Kidney (tissue), 14 donors: ENCODE results near the gene SHISA7. TPM values are rescaled to one million over a fixed set of nuclear protein-coding genes. Genes with fewer than 3 reads are reported as not detected.

Experiments
- DNase-seq, 5 donors: peaks; one replicate each; pipeline ENCODE4 v3.0.0-alpha.2; 2013 to 2020
- FAIRE-seq: peaks from 2 replicates; lab custom pipeline; 2012; peaks lifted over from hg19 to GRCh38; lab: Jason Lieb, UNC
- H3K27ac ChIP-seq, 2 donors: one replicate each; pipeline ENCODE4 v1.7.0; 2013; ENCODE audit warnings: low read depth in 2 of 2, low read length in 2 of 2, inconsistent platforms in 1 of 2
- H3K27me3 ChIP-seq: one replicate; pipeline ENCODE4 v1.7.1; 2013; ENCODE audit warnings: low read length, inconsistent platforms; ENCODE audit not compliant: control insufficient read depth, insufficient read depth
- H3K36me3 ChIP-seq, 3 donors: one replicate each; pipeline versions ENCODE4 v1.7.0 to v1.7.1; 2013; ENCODE audit warnings: low read length in 3 of 3, control low read depth in 1 of 3, inconsistent platforms in 1 of 3; ENCODE audit not compliant: insufficient read depth in 3 of 3, control insufficient read depth in 2 of 3
- H3K4me1 ChIP-seq, 3 donors: one replicate each; pipeline versions ENCODE4 v1.7.0 to v1.7.1; 2013; ENCODE audit warnings: low read length in 3 of 3, inconsistent platforms in 1 of 3, low read depth in 1 of 3; ENCODE audit not compliant: control insufficient read depth in 2 of 3, insufficient read depth in 2 of 3
- H3K4me3 ChIP-seq, 3 donors: one replicate each; pipeline versions ENCODE4 v1.7.0 to v1.8.1; 2013; ENCODE audit warnings: low read length in 3 of 3, control low read depth in 1 of 3, inconsistent platforms in 1 of 3
- H3K9ac ChIP-seq, 3 donors: one replicate each; pipeline versions ENCODE4 v1.7.0 to v1.7.1; 2013; ENCODE audit warnings: low read length in 3 of 3, control low read depth in 1 of 3, inconsistent platforms in 1 of 3
- H3K9me3 ChIP-seq, 3 donors: one replicate each; pipeline versions ENCODE4 v1.7.0 to v1.7.1; 2013; ENCODE audit warnings: low read length in 3 of 3, control low read depth in 1 of 3, inconsistent platforms in 1 of 3; ENCODE audit not compliant: control insufficient read depth in 2 of 3, insufficient read depth in 1 of 3
- CTCF ChIP-seq: IDR thresholded peaks from 3 replicates; pipeline ENCODE4 v1.5.1; 2012; ENCODE audit warnings: mild to moderate bottlenecking, moderate library complexity, borderline replicate concordance; ENCODE audit not compliant: insufficient read depth; ENCODE audit errors: extremely low read depth
- intact Hi-C: fragments of 100-400 bp; cut with DNase I; formaldehyde crosslinking; loops from one replicate; pipeline ENCODE4 v1.11.1; 2022
- polyA plus RNA-seq: library from polyadenylated mRNA; stranded (reverse); fragments of 350-450 nt; fragmentation: Illumina TruSeq; extraction: RNeasy Lipid Tissue Mini Kit (QIAGEN cat#74804); gene quantifications from one replicate; pipeline ENCODE4 v1.2.3, GENCODE V29; 2014; ENCODE audit warnings: low read depth, low replicate concordance; ENCODE audit not compliant: insufficient read depth
- total RNA-seq: library from RNA; stranded (reverse); fragmentation: NEBNext Ultra II Directional; extraction: Animal tissue kit (Norgen Biotek cat#: 25700); gene quantifications from one replicate; pipeline ENCODE4 v1.2.1, GENCODE V29; 2021
- donor health status: control.
- donor health status: control.
- donor health status: control.
- donor health status: control.
- donor health status: control.
- donor health status: DM: yes; HTN: yes; CAD: no.
- donor health status: Normal renal cell carcinoma (clear cell type).

SHISA7 gene
- total and polyA plus RNA-seq, 2 donors from 2014 or later: not detected

- Histone ChIP-seq H3K4me3 (no peak overlapping the region), H3K27ac (no peak overlapping the region), H3K4me1 (peaks cover 0 to 2% (median 0%) of the 10 kb centered on the region in 3 donors), H3K9ac (no peak overlapping the region), H3K27me3 (peaks cover 44% of the 10 kb centered on the region), H3K36me3 (no peaks in the 10 kb centered on the region), H3K9me3 (no peaks in the 10 kb centered on the region)
- no peak for TF ChIP-seq CTCF
- no peak for FAIRE-seq
- intact Hi-C loops: no loop called here
- no peak for DNase-seq
These were observed 3.0 kb upstream of the SHISA7 start for GRCh38 chr19:55446060-55446459.

- H3K4me1 ChIP-seq: peaks cover 0 to 4% (median 0%) of the 10 kb centered on the region in 3 donors
- intact Hi-C loops: no loop called here
- TF ChIP-seq CTCF: no peak
- H3K9ac ChIP-seq: no peak overlapping the region
- no peak for DNase-seq
- no peak overlapping the region for H3K4me3 ChIP-seq
- no peak overlapping the region for H3K27ac ChIP-seq
- no peaks in the 10 kb centered on the region for H3K36me3 ChIP-seq
- H3K27me3 ChIP-seq: peaks cover 48% of the 10 kb centered on the region
- no peaks in the 10 kb centered on the region for H3K9me3 ChIP-seq
- no peak for FAIRE-seq
These were observed 1.5 kb upstream of the SHISA7 start for GRCh38 chr19:55444646-55445045.

- H3K9me3 ChIP-seq: no peaks in the 10 kb centered on the region
- no peak for FAIRE-seq
- H3K27me3 ChIP-seq: peaks cover 51% of the 10 kb centered on the region
- no peak for DNase-seq
- H3K9ac ChIP-seq: no peak overlapping the region
- H3K27ac ChIP-seq: no peak overlapping the region
- H3K4me1 ChIP-seq: peaks cover 0 to 4% (median 0%) of the 10 kb centered on the region in 3 donors
- H3K36me3 ChIP-seq: no peaks in the 10 kb centered on the region
- intact Hi-C loops: no loop called here
- TF ChIP-seq CTCF: no peak
- H3K4me3 ChIP-seq: no peak overlapping the region
These were observed 852 bp upstream of the SHISA7 start for GRCh38 chr19:55443824-55444480.
